HG03460 (cell line): ENCODE measurements around the gene QKI.

Source experiments
- ATAC-seq: cut with Tn5 transposase; IDR thresholded peaks from one replicate; pipeline ENCODE4 v1.9.1; 2021; ENCODE audit not compliant: unreplicated experiment

QKI gene

GRCh38 chr6:163605385-163606097, 191.0 kb downstream of the QKI start:
- ATAC-seq = no peak

DNA sequence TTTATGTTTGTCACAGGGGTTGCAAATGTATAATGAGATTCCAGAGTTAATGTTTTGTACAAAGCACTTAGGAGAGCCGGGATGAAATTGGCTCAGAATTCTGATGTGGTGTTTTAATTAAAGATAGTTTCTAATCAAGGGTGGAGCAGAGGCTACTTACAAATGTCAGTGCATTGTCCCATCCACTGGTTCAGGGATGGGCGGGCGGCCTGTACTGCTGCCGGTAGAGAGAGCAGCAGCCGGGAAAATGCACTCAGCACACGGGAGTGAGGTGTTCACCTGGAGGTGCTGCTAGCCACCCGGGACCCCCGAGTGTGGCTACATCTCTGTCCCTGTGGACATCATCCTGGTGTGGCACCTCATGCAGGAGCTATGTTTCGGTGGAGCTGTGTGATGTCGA, 193.3 kb downstream of the QKI start:
- no peak for ATAC-seq

GRCh38 chr6:163608204-163608644, 193.7 kb downstream of the QKI start:
- no peak for ATAC-seq

DNA sequence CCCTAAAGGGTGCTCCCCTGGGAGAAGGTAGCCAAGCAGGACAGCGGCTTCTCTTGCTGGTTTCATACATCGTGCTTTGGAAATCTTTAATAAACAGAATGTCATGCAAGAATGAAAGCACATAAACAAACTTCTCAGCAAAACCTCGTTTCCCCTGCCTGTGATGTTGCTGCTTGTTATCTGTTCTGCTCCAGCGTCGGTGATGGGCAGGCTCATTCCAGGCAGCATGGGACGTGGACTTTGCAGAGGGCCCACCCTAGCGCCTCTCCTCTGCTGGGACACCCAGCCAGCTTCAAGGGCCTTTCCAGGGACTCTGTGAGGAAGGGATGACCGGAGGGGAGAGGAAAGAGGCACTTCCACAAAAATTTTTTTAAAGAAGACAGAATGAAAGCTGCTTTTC, 197.7 kb downstream of the QKI start:
- ATAC-seq = no peak

DNA sequence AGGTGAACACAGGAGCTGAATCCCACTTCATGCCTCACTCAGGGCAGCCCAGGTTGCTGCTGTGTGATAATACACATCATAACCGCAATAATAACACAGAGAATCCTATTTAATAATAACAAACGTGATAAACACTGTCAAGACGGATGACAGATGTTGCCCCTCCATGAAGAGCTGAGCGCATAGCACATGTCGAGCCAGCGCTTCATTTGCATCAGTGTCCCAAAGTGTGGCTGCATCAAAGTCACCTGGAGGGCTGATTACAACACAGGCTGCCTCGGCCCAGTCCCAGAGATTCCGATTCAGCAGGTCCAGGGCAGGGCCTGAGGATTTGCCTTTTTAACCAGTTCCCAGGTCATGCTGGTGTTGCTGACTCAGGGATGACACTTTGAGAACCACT, 198.5 kb downstream of the QKI start:
- ATAC-seq = no peak

GRCh38 chr6:163613668-163614067, 199.2 kb downstream of the QKI start:
- no peak for ATAC-seq

- ATAC-seq = no peak
Measured at GRCh38 chr6:163616452-163616851, 201.9 kb downstream of the QKI start.

DNA sequence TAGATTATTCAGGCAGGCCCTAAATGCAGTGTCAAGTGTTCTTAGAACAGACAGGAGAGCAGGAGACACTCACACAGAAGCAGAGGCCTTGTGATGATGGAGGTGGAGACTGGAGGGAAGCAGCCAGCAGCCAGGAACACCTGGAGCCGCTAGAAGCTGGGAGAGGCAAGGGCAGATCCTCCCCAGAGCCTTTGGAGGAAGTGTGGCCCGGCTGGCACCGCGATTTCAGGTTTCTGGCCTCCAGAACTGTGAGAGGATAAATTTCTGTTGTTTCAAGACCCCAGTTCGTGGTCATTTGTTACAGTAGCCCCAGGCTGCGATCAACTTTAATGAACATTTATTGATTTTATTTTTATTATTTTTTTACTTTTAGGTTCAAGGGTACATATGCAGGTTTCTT, 203.0 kb downstream of the QKI start:
- ATAC-seq = no peak

GRCh38 chr6:163620101-163620500, 205.6 kb downstream of the QKI start:
- ATAC-seq = no peak

- no peak for ATAC-seq
Measured at GRCh38 chr6:163620670-163621330, 206.3 kb downstream of the QKI start.

DNA sequence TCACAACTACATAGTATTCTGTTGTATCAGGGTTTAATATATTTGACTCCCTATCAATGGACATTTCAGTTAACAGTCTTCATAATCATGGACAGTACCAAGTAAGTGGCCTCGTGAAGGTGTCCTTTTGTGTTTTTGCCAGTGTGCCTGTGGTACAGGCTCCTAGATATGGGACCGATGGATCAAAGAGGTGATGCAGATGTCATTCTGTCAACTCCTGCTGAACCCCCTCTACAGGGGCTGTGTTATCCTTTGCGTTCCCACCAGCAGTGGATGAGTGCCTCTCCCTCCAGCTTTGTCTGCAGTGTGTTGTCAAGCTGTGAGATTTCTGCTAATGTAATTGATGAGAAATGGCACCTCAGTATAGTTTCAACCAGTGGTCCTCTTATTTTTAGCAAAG, 210.7 kb downstream of the QKI start:
- ATAC-seq = no peak

DNA sequence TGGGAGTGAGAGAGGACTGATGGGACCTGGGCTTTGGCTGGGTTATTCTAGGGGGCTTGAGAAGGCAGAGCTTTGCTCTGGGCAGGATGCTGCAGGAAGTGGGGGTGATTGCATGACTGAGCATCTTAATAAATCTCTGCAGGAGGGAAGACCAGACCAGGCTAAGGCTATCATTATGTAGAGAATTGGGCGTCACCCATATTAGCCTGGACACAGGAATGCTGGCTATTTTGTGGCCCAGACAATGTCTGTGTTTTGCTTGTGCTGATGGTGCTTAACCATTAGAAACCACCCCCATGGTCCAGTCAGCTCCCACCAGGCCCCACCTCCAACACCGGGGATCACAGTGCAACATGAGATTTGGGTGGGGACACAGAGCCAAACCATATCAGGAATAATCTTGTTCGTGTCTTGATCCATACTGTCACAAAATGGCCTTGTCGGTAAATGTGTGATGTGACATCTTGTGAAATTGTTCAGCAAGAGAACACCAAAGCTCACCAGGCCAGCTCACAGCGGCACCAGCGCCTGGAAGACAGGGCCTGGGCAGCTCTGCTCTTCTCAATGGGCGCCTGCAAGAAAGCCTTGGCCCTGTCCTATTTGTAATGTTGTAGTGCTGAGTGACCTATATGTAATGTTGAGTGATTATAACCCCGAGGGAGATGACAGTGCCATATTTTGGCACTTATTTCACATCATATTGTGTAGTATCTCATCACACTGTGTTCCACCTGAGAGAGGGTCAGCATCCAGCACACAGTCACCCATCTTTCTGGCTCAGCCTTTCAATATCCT, 211.8 kb downstream of the QKI start:
- ATAC-seq = no peak

DNA sequence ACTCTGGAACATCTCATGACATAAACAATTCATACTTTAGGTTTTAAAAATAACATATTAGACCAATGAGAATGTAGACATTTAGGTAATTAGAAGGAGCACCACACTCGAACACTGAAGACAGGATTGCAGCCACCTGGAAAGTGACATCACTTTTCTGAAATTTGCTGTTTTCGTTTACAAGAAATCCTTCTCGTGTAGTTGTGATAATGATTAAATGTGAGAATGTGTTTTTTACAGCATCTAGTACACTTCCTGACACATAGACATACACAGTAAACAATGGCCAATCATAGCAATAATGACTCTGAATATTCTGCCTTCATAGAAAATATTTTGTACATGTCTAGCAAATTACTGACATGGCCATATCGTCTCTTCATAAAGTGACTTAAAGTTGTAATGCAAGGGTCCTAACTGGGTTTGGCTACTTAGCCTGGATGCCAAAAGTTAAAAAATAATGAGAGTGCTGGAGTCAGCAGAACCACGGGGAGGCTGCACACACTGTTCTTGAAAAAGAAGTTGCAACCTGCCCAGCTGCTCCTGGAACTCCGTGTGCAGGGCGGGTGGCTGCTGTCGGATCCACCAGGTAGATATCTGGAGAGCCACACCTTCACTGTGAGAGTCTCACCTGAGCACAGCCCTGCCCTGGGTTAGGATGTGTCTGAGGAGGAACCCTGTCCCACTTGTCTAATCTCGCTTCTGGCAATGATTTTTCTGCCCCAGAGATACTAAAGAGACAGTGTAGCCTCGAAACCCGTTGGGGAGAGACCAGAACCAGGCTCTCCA, 212.9 kb downstream of the QKI start:
- no peak for ATAC-seq
